HG02588 (cell line): ENCODE results near the gene PHOX2A.

Experiments used
- ATAC-seq: cut with Tn5 transposase; IDR thresholded peaks from one replicate; pipeline ENCODE4 v1.9.1; 2021; ENCODE audit warnings: mild to moderate bottlenecking, moderate library complexity; ENCODE audit not compliant: unreplicated experiment

Gene PHOX2A

GRCh38 chr11:72250661-72251464, 6.9 kb upstream of the PHOX2A start:
- ATAC-seq, result no peak

- ATAC-seq, result no peak
Observed at GRCh38 chr11:72249961-72250360, 6.0 kb upstream of the PHOX2A start.

GRCh38 chr11:72247584-72247983, 3.6 kb upstream of the PHOX2A start:
- ATAC-seq, result no peak

- no peak for ATAC-seq
Observed at GRCh38 chr11:72245263-72245816, 1.4 kb upstream of the PHOX2A start.

- ATAC-seq, result no peak
Observed at GRCh38 chr11:72244361-72245262, 636 bp upstream of the PHOX2A start.

GRCh38 chr11:72243173-72244059, 560 bp downstream of the PHOX2A start:
- no peak for ATAC-seq

- no peak for ATAC-seq
Observed at GRCh38 chr11:72242141-72242540, 1.8 kb downstream of the PHOX2A start.

- no peak for ATAC-seq
Observed at GRCh38 chr11:72241291-72241781, 2.6 kb downstream of the PHOX2A start.

GRCh38 chr11:72240461-72241290, 3.3 kb downstream of the PHOX2A start:
- ATAC-seq, result no peak

- ATAC-seq, result no peak
Observed at GRCh38 chr11:72239849-72240460, 4.0 kb downstream of the PHOX2A start.

GRCh38 chr11:72239313-72239848, 4.6 kb downstream of the PHOX2A start:
- no peak for ATAC-seq

GRCh38 chr11:72238492-72239312, 5.3 kb downstream of the PHOX2A start:
- ATAC-seq, result no peak

- ATAC-seq, result no peak
Observed at GRCh38 chr11:72238040-72238450, 5.9 kb downstream of the PHOX2A start.

GRCh38 chr11:72237112-72237931, 6.7 kb downstream of the PHOX2A start:
- no peak for ATAC-seq

- ATAC-seq, result no peak
Observed at GRCh38 chr11:72236774-72237111, 7.2 kb downstream of the PHOX2A start.

- no peak for ATAC-seq
Observed at GRCh38 chr11:72236083-72236697, 7.8 kb downstream of the PHOX2A start.
